ENCODE measurements around the gene CDH22.

CDH22 gene

DNA sequence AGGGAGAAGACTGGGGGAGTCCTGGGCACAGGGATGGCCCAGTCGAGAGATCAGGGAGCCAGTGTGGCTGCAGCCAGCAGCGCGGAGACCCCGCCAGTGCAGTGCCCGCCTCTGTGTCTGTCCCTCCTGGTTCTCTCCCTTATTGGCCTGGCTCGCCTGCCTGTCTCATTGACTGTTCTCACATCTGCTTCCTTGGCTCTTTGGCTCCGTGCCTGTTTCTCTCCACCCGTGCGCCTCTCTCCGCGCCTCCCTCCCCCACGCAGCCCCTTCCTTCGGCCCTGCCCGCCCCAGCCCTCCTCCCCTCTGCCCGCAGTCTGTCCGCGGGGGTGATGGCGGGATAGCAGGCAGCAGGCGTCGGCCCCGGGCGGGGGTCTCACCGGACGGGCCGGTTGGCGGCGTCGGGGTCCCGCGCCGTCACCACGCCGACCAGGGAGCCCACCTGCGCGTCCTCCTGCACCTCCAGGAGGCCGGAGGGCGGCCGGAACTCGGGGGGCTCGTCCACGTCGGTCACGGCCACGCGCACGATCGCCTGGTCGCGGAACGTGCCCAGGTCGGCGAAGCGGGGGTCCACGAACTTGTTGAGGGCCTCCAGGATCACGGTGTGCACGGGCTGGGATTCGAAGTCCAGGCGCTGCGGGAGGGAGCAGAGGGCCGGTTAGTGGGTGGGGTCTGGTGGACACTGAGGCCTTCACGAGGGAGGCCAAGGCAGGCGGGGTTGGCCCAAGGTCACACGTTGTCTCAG lies 98.2 kb downstream of the CDH22 start:
- 0 out of 2 replicates have a peak, but pooled peaks cover 7% of the 10 kb centered on the region for H3K4me1 ChIP-seq (ENCODE audit: insufficient read depth, low read length)
- no peak overlapping the region for H3K27ac ChIP-seq (ENCODE audit: low read depth, low read length)
- H3K9me3 ChIP-seq (ENCODE audit: insufficient read depth, low read depth, low read length): no peaks in the 10 kb centered on the region
- no peaks in the 10 kb centered on the region for H3K36me3 ChIP-seq (ENCODE audit: insufficient read depth, low read length)
- H3K27me3 ChIP-seq (ENCODE audit: insufficient read depth, low read length): no peaks in the 10 kb centered on the region
- 92% methylated on average over 63 of the region's 63 CpGs for WGBS
- H3K4me3 ChIP-seq (ENCODE audit: low read length): no peak overlapping the region
- H3K9ac ChIP-seq (ENCODE audit: low read depth, low read length): no peak overlapping the region

DNA sequence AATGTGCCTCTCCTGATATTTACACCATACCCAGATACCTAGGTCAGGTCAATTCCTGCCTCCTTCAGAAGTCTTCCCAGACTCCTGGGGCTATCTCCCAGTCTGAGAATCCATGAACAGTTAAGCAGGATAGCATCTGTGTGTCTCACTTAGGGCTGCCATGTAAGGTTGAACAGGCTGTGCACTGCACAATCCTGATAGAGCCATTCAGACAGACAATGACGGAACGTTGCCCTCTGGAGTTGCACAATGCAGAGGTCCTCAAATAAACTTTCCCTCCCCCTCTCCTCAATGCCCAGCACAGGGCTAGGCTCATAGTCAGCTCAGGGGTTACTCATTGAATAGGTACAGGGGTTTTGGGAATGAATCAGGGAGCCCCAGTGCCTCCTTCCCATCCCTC lies 100.5 kb downstream of the CDH22 start:
- Histone ChIP-seq H3K4me1 (ENCODE audit: insufficient read depth, low read length) (peaks cover 20% of the 10 kb centered on the region), H3K4me3 (ENCODE audit: low read length) (no peak overlapping the region), H3K9me3 (ENCODE audit: insufficient read depth, low read depth, low read length) (no peaks in the 10 kb centered on the region), H3K36me3 (ENCODE audit: insufficient read depth, low read length) (no peaks in the 10 kb centered on the region), H3K9ac (ENCODE audit: low read depth, low read length) (no peak overlapping the region), H3K27me3 (ENCODE audit: insufficient read depth, low read length) (no peaks in the 10 kb centered on the region), H3K27ac (ENCODE audit: low read depth, low read length) (no peak overlapping the region)
- 73% methylated on average over 2 of the region's 2 CpGs for WGBS

DNA sequence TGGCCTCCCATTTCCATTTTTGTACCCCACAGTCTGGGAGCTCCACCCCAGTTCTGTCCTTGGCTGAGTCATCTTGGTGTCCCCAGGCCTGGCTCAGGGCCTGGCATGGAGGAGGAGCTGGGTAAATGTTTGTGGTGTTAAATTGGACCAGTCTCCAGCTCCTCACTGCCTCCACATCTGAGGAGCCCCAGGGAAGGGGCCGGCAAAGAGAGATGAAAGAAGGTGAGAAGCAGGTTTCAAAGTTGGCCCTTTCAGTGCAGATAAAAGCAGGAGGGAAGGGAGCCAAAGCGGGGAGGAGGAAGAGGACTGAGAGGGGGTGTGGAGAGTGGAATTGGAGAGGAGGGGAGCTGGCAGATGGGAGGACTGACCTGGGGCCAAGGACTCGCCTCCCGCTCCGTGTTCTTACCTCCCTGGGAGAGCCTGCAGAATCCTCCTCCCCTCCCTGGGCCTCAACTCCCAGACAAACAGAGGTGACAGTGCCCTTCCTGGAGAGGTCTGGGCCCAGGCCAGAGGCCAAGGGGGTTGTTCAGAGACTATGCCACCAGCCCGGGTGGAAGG lies 101.2 kb downstream of the CDH22 start:
- WGBS: 51% methylated on average over 6 of the region's 6 CpGs
- Histone ChIP-seq H3K36me3 (ENCODE audit: insufficient read depth, low read length) (no peaks in the 10 kb centered on the region), H3K27me3 (ENCODE audit: insufficient read depth, low read length) (no peaks in the 10 kb centered on the region), H3K9ac (ENCODE audit: low read depth, low read length) (no peak overlapping the region), H3K9me3 (ENCODE audit: insufficient read depth, low read depth, low read length) (no peaks in the 10 kb centered on the region), H3K4me3 (ENCODE audit: low read length) (no peak overlapping the region), H3K27ac (ENCODE audit: low read depth, low read length) (no peak overlapping the region), H3K4me1 (ENCODE audit: insufficient read depth, low read length) (peaks cover 22% of the 10 kb centered on the region)

DNA sequence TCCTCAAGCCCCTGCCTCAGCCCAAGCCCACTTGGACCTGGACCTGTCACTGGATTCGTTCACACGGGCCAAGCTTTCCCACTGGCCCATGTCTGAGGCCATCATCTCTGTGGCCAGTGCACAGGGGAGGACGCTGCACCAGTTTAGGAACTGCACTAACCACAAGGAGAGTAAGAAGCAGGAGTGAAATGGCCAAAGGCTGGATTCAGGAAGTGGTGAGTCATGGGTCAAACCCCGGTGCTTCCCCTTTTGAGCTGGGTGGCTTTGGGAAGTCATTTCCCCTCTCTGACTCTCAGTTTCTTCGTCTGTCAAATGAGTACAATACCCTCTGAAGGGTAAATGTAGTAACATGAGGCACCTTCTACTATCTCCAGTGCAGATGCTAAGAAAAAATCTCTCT lies 102.3 kb downstream of the CDH22 start:
- 59% methylated on average over 5 of the region's 5 CpGs for WGBS
- H3K4me3 ChIP-seq (ENCODE audit: low read length): no peak overlapping the region
- no peak overlapping the region for H3K27ac ChIP-seq (ENCODE audit: low read depth, low read length)
- H3K9ac ChIP-seq (ENCODE audit: low read depth, low read length): no peak overlapping the region
- no peaks in the 10 kb centered on the region for H3K36me3 ChIP-seq (ENCODE audit: insufficient read depth, low read length)
- peaks cover 22% of the 10 kb centered on the region for H3K4me1 ChIP-seq (ENCODE audit: insufficient read depth, low read length)
- H3K9me3 ChIP-seq (ENCODE audit: insufficient read depth, low read depth, low read length): no peaks in the 10 kb centered on the region
- no peaks in the 10 kb centered on the region for H3K27me3 ChIP-seq (ENCODE audit: insufficient read depth, low read length)

DNA sequence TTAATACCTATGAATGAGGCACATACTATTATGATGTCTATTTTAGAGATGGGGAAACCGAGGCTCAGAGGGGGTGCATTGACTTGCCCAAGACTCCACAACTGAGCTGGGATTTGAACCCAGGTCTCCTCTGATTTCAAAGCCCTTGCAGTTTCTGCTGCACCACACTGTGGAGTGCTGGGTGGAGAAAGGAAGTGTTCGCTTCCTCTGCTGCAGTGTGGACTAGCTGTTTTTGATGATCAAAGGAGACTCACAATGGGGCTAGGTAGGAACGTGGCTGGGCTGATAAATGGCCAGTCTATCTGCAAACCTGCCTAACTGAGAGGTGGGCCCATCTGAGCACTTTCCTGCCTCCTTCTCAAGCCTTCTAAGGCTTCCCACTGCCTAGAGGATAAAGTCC lies 102.9 kb downstream of the CDH22 start:
- Histone ChIP-seq H3K4me3 (ENCODE audit: low read length) (no peak overlapping the region), H3K4me1 (ENCODE audit: insufficient read depth, low read length) (peaks cover 24% of the 10 kb centered on the region), H3K9me3 (ENCODE audit: insufficient read depth, low read depth, low read length) (no peaks in the 10 kb centered on the region), H3K27ac (ENCODE audit: low read depth, low read length) (no peak overlapping the region), H3K36me3 (ENCODE audit: insufficient read depth, low read length) (no peaks in the 10 kb centered on the region), H3K9ac (ENCODE audit: low read depth, low read length) (no peak overlapping the region), H3K27me3 (ENCODE audit: insufficient read depth, low read length) (no peaks in the 10 kb centered on the region)
- 79% methylated on average over 3 of the region's 3 CpGs for WGBS

DNA sequence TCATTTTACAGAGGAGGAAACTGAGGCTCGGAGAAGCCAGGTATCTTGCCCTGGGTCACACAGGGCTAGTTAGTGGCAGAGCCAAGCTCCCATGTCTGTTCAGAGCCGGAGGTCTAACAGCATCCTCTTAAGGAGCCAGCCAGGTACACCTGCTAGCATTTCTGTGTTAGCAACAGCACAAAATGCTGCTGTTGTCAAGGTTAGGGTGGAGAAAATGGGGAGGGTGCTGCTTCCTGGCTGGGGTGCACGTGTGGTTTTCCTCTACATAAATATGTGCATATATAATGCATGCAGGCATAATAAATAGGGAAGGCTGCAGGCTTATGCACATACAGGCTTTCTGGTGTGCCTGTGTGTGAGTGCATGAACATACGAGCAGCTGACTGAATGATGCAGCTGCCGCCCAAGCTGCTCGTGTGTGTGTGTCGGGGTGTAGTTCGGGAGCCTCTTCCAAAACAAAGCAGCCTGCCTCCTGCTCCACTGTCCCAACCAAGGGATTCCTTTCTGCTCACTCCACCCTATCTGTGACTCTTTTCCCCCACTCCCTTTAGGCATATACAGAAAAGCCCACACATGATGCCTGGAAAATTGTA lies 103.6 kb downstream of the CDH22 start:
- H3K9ac ChIP-seq (ENCODE audit: low read depth, low read length): no peak overlapping the region
- H3K4me1 ChIP-seq (ENCODE audit: insufficient read depth, low read length): peaks cover 24% of the 10 kb centered on the region
- no peaks in the 10 kb centered on the region for H3K9me3 ChIP-seq (ENCODE audit: insufficient read depth, low read depth, low read length)
- no peaks in the 10 kb centered on the region for H3K27me3 ChIP-seq (ENCODE audit: insufficient read depth, low read length)
- no peak overlapping the region for H3K27ac ChIP-seq (ENCODE audit: low read depth, low read length)
- H3K4me3 ChIP-seq (ENCODE audit: low read length): no peak overlapping the region
- no peaks in the 10 kb centered on the region for H3K36me3 ChIP-seq (ENCODE audit: insufficient read depth, low read length)
- WGBS: 85% methylated on average over 7 of the region's 8 CpGs

DNA sequence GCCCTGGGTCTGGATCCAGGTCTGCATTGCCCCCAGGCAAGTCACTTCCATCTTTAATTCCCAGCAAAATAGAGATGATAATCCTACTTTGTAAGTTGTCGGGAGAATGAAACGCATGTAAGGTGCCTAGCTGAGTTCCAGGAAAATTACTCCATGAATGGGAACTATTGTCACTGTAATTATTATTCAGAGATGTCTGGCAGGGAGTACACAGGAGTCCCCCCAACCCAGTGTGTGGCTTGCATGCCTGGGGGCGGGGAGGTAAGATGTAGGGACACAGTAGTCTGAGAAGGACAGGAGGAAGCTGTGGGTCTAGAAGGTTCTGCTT lies 104.8 kb downstream of the CDH22 start:
- H3K27ac ChIP-seq (ENCODE audit: low read depth, low read length): no peak overlapping the region
- 67% methylated on average over 3 of the region's 3 CpGs for WGBS
- no peak overlapping the region for H3K9ac ChIP-seq (ENCODE audit: low read depth, low read length)
- H3K4me3 ChIP-seq (ENCODE audit: low read length): no peak overlapping the region
- H3K27me3 ChIP-seq (ENCODE audit: insufficient read depth, low read length): no peaks in the 10 kb centered on the region; the same call in 1 of the 2 replicates
- H3K36me3 ChIP-seq (ENCODE audit: insufficient read depth, low read length): no peaks in the 10 kb centered on the region
- H3K4me1 ChIP-seq (ENCODE audit: insufficient read depth, low read length): peaks cover 24% of the 10 kb centered on the region
- H3K9me3 ChIP-seq (ENCODE audit: insufficient read depth, low read depth, low read length): no peaks in the 10 kb centered on the region

DNA sequence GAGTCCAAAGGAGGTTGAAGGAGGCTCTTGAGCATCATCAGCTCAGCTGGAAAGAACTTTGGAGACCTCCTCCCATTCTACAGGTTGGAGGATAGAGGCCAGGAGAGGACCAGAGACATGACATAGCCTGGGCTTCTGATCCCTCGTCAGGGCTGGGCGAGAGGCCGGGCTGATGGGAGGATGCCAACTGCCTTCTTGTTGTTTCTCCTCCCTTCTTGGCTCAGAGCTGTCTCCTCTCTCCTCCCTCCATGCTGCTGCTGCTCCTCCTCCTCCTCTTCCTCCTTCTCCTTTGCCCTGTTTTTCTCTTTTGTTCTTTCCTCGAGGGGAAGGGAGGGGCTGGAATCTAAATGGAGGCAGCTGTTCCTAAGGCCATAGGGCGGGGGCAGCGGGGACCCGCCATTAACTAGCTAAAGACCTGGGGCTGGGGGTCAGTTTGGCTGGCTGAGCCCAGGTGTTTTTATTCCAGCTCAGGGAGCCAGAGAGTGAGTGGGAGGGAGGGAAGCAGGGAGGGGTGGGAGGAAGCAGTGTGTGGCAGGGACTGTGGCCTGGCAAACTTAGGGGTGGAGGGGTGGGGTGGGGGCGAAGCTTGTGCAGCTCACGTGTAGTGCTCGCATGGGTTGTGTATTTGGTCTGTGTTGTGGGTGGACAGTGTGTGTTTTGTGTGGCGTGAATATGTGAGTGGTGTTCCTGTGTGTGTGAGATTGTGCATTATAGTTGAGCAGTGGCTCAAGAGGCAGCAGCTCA lies 105.4 kb downstream of the CDH22 start:
- Histone ChIP-seq H3K27ac (ENCODE audit: low read depth, low read length) (no peak overlapping the region), H3K27me3 (ENCODE audit: insufficient read depth, low read length) (no peaks in the 10 kb centered on the region; the same call in 1 of the 2 replicates), H3K9me3 (ENCODE audit: insufficient read depth, low read depth, low read length) (no peaks in the 10 kb centered on the region), H3K36me3 (ENCODE audit: insufficient read depth, low read length) (no peaks in the 10 kb centered on the region), H3K9ac (ENCODE audit: low read depth, low read length) (no peak overlapping the region), H3K4me3 (ENCODE audit: low read length) (no peak overlapping the region), H3K4me1 (ENCODE audit: insufficient read depth, low read length) (peaks cover 24% of the 10 kb centered on the region)
- 64% methylated on average over 11 of the region's 11 CpGs for WGBS

DNA sequence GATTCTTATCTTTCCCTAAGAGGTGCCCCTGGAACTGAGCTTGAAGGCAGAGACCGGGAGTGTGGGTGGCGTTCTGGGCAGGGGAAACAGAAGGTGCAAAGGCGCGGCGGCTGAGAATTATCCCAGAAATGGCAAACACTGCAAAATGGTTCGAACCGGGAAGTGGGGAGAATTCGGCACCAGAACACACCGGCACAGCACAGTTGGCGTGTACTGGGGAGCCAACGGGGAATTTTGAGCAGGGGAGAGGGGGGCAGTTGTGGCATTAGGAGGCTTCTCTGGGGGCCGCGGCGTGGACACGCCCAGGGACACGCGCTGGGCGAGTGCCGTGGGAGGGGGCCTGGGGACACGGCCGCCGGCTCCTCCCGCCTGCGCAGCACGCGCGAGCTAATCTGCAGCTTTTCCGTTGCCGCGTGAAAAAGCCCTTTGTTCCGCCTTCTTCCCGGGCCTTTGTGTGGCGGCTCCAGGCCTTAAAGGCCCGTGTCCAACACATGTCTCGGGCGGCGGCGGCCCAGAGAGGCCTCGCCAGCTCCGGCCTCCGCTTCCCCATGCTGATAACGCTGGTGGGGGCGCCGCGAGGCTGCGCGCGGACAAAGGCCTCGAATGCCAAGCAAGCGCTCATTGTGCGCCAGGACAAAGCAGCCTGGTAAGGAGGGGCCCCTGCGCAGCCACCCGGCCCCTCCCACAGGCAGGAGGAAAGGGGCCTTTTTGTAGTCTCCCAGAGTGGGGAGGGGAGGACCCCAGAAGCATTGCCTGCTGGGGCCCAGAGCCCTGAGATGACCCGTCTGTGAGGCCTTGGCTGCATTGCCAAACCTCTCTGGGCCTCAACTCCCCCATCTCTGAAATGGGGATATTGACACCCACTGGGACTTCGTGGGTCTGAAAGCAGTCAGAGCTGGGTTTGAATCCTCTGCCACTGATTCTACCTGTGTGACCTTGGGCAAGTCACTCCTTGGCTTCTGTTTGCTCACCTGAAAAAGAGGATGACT lies 107.4 kb downstream of the CDH22 start:
- WGBS: 91% methylated on average over 55 of the region's 55 CpGs
- no peak overlapping the region for H3K9ac ChIP-seq (ENCODE audit: low read depth, low read length)

DNA sequence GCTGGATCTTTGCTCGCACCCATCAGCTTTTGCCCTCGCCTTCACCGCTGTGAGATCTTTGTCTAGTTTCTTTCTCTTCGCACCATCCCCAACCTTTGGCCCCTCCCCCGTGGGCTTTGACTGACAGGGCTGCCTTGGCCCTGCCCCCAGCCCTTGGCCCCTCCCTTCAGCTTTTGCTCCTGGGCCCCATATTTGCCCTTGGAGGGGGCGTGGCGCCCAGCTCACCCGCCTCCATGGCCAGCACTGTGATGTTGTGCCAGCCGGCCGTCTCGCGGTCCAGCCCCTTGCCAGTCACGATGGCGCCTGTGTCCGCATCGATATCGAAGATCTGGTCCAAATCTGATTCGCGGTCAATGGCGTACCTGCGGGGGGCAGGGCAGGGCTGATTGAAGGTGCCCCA lies 109.1 kb downstream of the CDH22 start:
- Histone ChIP-seq H3K36me3 (ENCODE audit: insufficient read depth, low read length) (no peaks in the 10 kb centered on the region), H3K9ac (ENCODE audit: low read depth, low read length) (no peak overlapping the region), H3K9me3 (ENCODE audit: insufficient read depth, low read depth, low read length) (no peaks in the 10 kb centered on the region), H3K27ac (ENCODE audit: low read depth, low read length) (no peak overlapping the region), H3K4me3 (ENCODE audit: low read length) (peak overlapping the region; percentile 38), H3K27me3 (ENCODE audit: insufficient read depth, low read length) (no peaks in the 10 kb centered on the region; the same call in 1 of the 2 replicates), H3K4me1 (ENCODE audit: insufficient read depth, low read length) (peaks cover 20% of the 10 kb centered on the region)
- 86% methylated on average over 21 of the region's 21 CpGs for WGBS

More for the DNA sequence above, 107.4 kb downstream of the CDH22 start:
- Histone ChIP-seq H3K4me1 (ENCODE audit: insufficient read depth, low read length) (peaks cover 29% of the 10 kb centered on the region), H3K9me3 (ENCODE audit: insufficient read depth, low read depth, low read length) (no peaks in the 10 kb centered on the region), H3K27me3 (ENCODE audit: insufficient read depth, low read length) (no peaks in the 10 kb centered on the region; the same call in 1 of the 2 replicates), H3K36me3 (ENCODE audit: insufficient read depth, low read length) (no peaks in the 10 kb centered on the region), H3K27ac (ENCODE audit: low read depth, low read length) (no peak overlapping the region), H3K4me3 (ENCODE audit: low read length) (no peak overlapping the region)

Data from HUES64 (cell line).